IPS DF 4.7 (cell line): ENCODE measurements around the gene DHRS11.

Experiments used
- DNase-seq: peaks from one replicate; pipeline ENCODE4 v3.0.0-alpha.2; 2013; ENCODE audit warnings: low spot score; ENCODE audit errors: extremely low read depth

Gene DHRS11

GRCh38 chr17:36613155-36613554 lies 21.5 kb downstream of the DHRS11 start:
- no peak for DNase-seq

GRCh38 chr17:36614081-36614480 lies 22.4 kb downstream of the DHRS11 start:
- DNase-seq = no peak

- no peak for DNase-seq
Measured at GRCh38 chr17:36614933-36615332, 23.3 kb downstream of the DHRS11 start.

GRCh38 chr17:36616061-36617029 lies 24.7 kb downstream of the DHRS11 start:
- no peak for DNase-seq

GRCh38 chr17:36617773-36618172 lies 26.1 kb downstream of the DHRS11 start:
- DNase-seq = no peak

GRCh38 chr17:36623281-36623680 lies 31.6 kb downstream of the DHRS11 start:
- DNase-seq = no peak

GRCh38 chr17:36625188-36625587 lies 33.5 kb downstream of the DHRS11 start:
- DNase-seq = no peak

GRCh38 chr17:36627101-36627500 lies 35.4 kb downstream of the DHRS11 start:
- DNase-seq = no peak

GRCh38 chr17:36628576-36628975 lies 36.9 kb downstream of the DHRS11 start:
- DNase-seq = no peak

GRCh38 chr17:36629252-36629847 lies 37.7 kb downstream of the DHRS11 start:
- DNase-seq = no peak

GRCh38 chr17:36629970-36630502 lies 38.4 kb downstream of the DHRS11 start:
- DNase-seq = no peak

- DNase-seq = no peak
Measured at GRCh38 chr17:36631022-36631421, 39.3 kb downstream of the DHRS11 start.

GRCh38 chr17:36632916-36633771 lies 41.5 kb downstream of the DHRS11 start:
- DNase-seq = no peak

GRCh38 chr17:36640346-36640745 lies 48.7 kb downstream of the DHRS11 start:
- no peak for DNase-seq

- no peak for DNase-seq
Measured at GRCh38 chr17:36640836-36641235, 49.2 kb downstream of the DHRS11 start.

- DNase-seq = no peak
Measured at GRCh38 chr17:36641331-36641876, 49.7 kb downstream of the DHRS11 start.

- no peak for DNase-seq
Measured at GRCh38 chr17:36641877-36642845, 50.5 kb downstream of the DHRS11 start.

GRCh38 chr17:36643086-36643685 lies 51.5 kb downstream of the DHRS11 start:
- DNase-seq = no peak

GRCh38 chr17:36645422-36645821 lies 53.7 kb downstream of the DHRS11 start:
- no peak for DNase-seq

- DNase-seq = no peak
Measured at GRCh38 chr17:36647636-36648035, 56.0 kb downstream of the DHRS11 start.
